ENCODE measurements around the gene OR52H1.
A peak's percentile ranks its signal among the peaks of the same experiment; 100 is the strongest.
"Not testable (repeated sequence)": the region's sequence is repeated elsewhere in the genome, so short reads cannot be mapped to it uniquely, and the experiment has no call there.

The OR52H1 gene

DNA sequence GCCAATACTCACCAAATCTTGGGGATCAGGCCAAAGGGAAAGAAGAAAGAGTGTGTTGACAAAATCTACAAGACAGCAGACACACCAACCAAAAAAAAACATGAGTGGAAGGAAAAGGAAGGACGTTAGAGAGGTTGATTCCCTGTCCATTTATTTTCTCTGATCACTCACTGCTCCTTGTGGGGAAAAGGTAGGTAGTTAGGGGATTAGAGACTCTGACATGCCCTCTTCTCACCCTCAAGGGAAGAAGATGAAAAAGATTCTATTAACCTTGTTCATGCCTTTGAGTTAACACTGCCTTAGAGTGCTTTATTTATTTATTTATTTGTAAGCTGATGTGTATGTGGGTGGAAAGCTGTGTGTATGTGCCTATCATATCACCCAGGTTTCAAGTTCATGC, at the start of gene OR52H1:
TSS of gene OR52H1 (minus strand) at position 101 of the 400 bp plus-strand sequence. CDS start 3,035 bp downstream, outside the sequence.
- Histone ChIP-seq H3K36me3 (ENCODE audit: control insufficient read depth in 5 of 5, insufficient read depth in 5 of 5, low read length in 5 of 5) (no peaks in the 10 kb centered on the region), H3K4me3 (ENCODE audit: low read depth in 1 of 5, low read length in 5 of 5) (no peak within 1 kb of the TSS), H3K27me3 (ENCODE audit: control insufficient read depth in 5 of 5, insufficient read depth in 4 of 5, low read length in 5 of 5) (no peaks in the 10 kb centered on the region), H3K9ac (ENCODE audit: low read length in 5 of 5) (no peak within 1 kb of the TSS), H3K27ac (ENCODE audit: low read depth, low read length) (no peak within 1 kb of the TSS), H3K9me3 (ENCODE audit: control insufficient read depth in 5 of 5, low read length in 5 of 5) (no peaks in the 10 kb centered on the region), H3K4me1 (ENCODE audit: control insufficient read depth in 5 of 5, insufficient read depth in 5 of 5, low read length in 5 of 5) (no peaks in the 10 kb centered on the region)

- Histone ChIP-seq H3K9ac (ENCODE audit: low read length in 5 of 5) (no peak overlapping the region), H3K27me3 (ENCODE audit: control insufficient read depth in 5 of 5, insufficient read depth in 4 of 5, low read length in 5 of 5) (no peaks in the 10 kb centered on the region), H3K27ac (ENCODE audit: low read depth, low read length) (no peak overlapping the region), H3K9me3 (ENCODE audit: control insufficient read depth in 5 of 5, low read length in 5 of 5) (no peaks in the 10 kb centered on the region), H3K36me3 (ENCODE audit: control insufficient read depth in 5 of 5, insufficient read depth in 5 of 5, low read length in 5 of 5) (no peaks in the 10 kb centered on the region), H3K4me1 (ENCODE audit: control insufficient read depth in 5 of 5, insufficient read depth in 5 of 5, low read length in 5 of 5) (peaks cover 0 to 41% (median 35%) of the 10 kb centered on the region in 5 donors), H3K4me3 (ENCODE audit: low read depth in 1 of 5, low read length in 5 of 5) (peak overlapping the region in 1 of 5 donors; percentile 50)
These were observed 49.6 kb upstream of the OR52H1 start for GRCh38 chr11:5597953-5598352.

DNA sequence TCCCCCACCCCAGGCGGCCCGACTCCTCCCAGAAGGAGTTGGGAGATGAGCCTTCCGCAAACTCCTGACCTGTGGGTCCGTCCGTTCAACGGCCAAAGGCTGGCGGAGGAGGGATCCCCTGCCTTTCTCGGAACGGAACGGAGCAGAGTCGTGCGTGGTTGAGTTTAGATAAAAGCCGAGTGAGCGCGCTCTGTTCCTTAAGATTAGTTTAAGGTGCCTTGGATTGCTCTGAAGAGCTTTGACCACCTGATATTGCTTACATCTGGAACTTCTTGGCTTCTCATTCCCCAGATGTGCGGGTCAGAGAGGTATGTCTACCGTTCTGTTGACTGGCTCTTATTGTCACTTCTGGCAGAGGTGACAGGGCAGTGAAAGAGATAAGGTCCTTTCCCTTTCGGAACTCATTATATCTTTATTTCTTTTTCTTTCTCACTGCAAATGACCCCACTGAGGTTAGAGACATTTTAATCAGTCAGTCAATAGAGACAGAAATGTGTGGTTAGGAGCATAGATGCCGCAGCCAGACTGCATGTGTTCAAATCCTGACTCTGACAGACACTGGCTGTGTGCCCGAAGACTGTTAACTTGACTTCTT, 48.4 kb upstream of the OR52H1 start, which contains the start of gene TRIM6:
TSS of gene TRIM6 (plus strand) at position 31 of the 595 bp plus-strand sequence. CDS start at position 292, 261 bp downstream.
- Histone ChIP-seq H3K4me1 (ENCODE audit: control insufficient read depth in 5 of 5, insufficient read depth in 5 of 5, low read length in 5 of 5) (peaks cover 0 to 39% (median 31%) of the 10 kb centered on the region in 5 donors), H3K9me3 (ENCODE audit: control insufficient read depth in 5 of 5, low read length in 5 of 5) (no peaks in the 10 kb centered on the region), H3K9ac (ENCODE audit: low read length in 5 of 5) (peak within 1 kb of the TSS; percentile 16 to 88 (median 79)), H3K27me3 (ENCODE audit: control insufficient read depth in 5 of 5, insufficient read depth in 4 of 5, low read length in 5 of 5) (no peaks in the 10 kb centered on the region), H3K4me3 (ENCODE audit: low read depth in 1 of 5, low read length in 5 of 5) (peak within 1 kb of the TSS; percentile 74 to 91 (median 78)), H3K27ac (ENCODE audit: low read depth, low read length) (peak within 1 kb of the TSS; percentile 66), H3K36me3 (ENCODE audit: control insufficient read depth in 5 of 5, insufficient read depth in 5 of 5, low read length in 5 of 5) (no peaks in the 10 kb centered on the region)

- H3K4me3 ChIP-seq (ENCODE audit: low read depth in 1 of 5, low read length in 5 of 5): no peak overlapping the region
These were observed 44.8 kb upstream of the OR52H1 start for GRCh38 chr11:5593146-5593545.

DNA sequence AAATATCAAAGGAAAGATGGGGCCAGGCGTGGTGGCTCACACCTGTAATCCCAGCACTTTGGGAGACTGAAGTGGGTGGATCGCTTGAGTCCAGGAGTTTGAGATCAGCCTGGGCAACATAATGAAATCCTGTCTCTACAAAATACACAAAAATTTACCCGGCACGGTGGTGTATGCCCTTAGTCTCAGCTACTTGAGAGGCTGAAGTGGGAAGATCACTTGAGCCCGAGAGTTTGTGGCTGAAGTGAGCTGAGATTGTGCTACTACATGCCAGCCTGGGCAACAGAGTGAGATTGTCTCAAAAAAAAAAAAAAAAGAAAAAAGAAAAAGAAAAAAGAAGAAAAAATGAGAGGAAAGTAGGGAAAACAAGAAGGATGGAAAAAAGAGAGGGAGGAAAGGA, 44.3 kb upstream of the OR52H1 start:
- Histone ChIP-seq H3K4me1 (ENCODE audit: control insufficient read depth in 5 of 5, insufficient read depth in 5 of 5, low read length in 5 of 5) (peaks cover 0 to 27% (median 19%) of the 10 kb centered on the region in 5 donors), H3K27ac (ENCODE audit: low read depth, low read length) (no peak overlapping the region), H3K9ac (ENCODE audit: low read length in 5 of 5) (no peak overlapping the region), H3K27me3 (ENCODE audit: control insufficient read depth in 5 of 5, insufficient read depth in 4 of 5, low read length in 5 of 5) (no peaks in the 10 kb centered on the region), H3K4me3 (ENCODE audit: low read depth in 1 of 5, low read length in 5 of 5) (no peak overlapping the region), H3K36me3 (ENCODE audit: control insufficient read depth in 5 of 5, insufficient read depth in 5 of 5, low read length in 5 of 5) (no peaks in the 10 kb centered on the region), H3K9me3 (ENCODE audit: control insufficient read depth in 5 of 5, low read length in 5 of 5) (no peaks in the 10 kb centered on the region)

More at GRCh38 chr11:5593146-5593545, 44.8 kb upstream of the OR52H1 start:
- Histone ChIP-seq H3K27me3 (ENCODE audit: control insufficient read depth in 5 of 5, insufficient read depth in 4 of 5, low read length in 5 of 5) (no peaks in the 10 kb centered on the region), H3K9me3 (ENCODE audit: control insufficient read depth in 5 of 5, low read length in 5 of 5) (no peaks in the 10 kb centered on the region), H3K36me3 (ENCODE audit: control insufficient read depth in 5 of 5, insufficient read depth in 5 of 5, low read length in 5 of 5) (no peaks in the 10 kb centered on the region), H3K4me1 (ENCODE audit: control insufficient read depth in 5 of 5, insufficient read depth in 5 of 5, low read length in 5 of 5) (peaks cover 0 to 33% (median 25%) of the 10 kb centered on the region in 5 donors), H3K27ac (ENCODE audit: low read depth, low read length) (no peak overlapping the region), H3K9ac (ENCODE audit: low read length in 5 of 5) (no peak overlapping the region)

- Histone ChIP-seq H3K4me3 (ENCODE audit: low read depth in 1 of 5, low read length in 5 of 5) (no peak overlapping the region), H3K4me1 (ENCODE audit: control insufficient read depth in 5 of 5, insufficient read depth in 5 of 5, low read length in 5 of 5) (peaks cover 0 to 17% (median 12%) of the 10 kb centered on the region in 5 donors), H3K36me3 (ENCODE audit: control insufficient read depth in 5 of 5, insufficient read depth in 5 of 5, low read length in 5 of 5) (no peaks in the 10 kb centered on the region), H3K9ac (ENCODE audit: low read length in 5 of 5) (no peak overlapping the region), H3K27me3 (ENCODE audit: control insufficient read depth in 5 of 5, insufficient read depth in 4 of 5, low read length in 5 of 5) (no peaks in the 10 kb centered on the region), H3K27ac (ENCODE audit: low read depth, low read length) (no peak overlapping the region), H3K9me3 (ENCODE audit: control insufficient read depth in 5 of 5, low read length in 5 of 5) (no peaks in the 10 kb centered on the region)
These were observed 43.3 kb upstream of the OR52H1 start for GRCh38 chr11:5591613-5592012.

DNA sequence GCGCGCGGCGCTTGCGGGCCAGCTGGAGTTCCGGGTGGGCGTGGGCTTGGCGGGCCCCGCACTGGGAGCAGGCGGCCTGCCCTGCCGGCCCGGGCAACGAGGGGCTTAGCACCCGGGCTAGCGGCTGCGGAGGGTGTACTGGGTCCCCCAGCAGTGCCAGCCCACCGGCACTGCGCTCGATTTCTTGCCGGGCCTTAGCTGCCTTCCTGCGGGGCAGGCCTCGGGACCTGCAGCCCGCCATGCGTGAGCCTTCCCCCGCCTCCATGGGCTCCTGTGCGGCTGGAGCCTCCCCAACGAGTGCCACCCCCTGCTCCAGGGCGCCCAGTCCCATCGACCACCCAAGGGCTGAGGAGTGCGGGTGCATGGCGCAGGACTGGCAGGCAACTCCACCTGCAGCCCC, 41.6 kb upstream of the OR52H1 start:
- not testable (repeated sequence) for H3K4me1 ChIP-seq (ENCODE audit: control insufficient read depth in 5 of 5, insufficient read depth in 5 of 5, low read length in 5 of 5); H3K27me3 ChIP-seq (ENCODE audit: control insufficient read depth in 5 of 5, insufficient read depth in 4 of 5, low read length in 5 of 5); H3K4me3 ChIP-seq (ENCODE audit: low read depth in 1 of 5, low read length in 5 of 5); H3K9ac ChIP-seq (ENCODE audit: low read length in 5 of 5); H3K9me3 ChIP-seq (ENCODE audit: control insufficient read depth in 5 of 5, low read length in 5 of 5); H3K27ac ChIP-seq (ENCODE audit: low read depth, low read length); H3K36me3 ChIP-seq (ENCODE audit: control insufficient read depth in 5 of 5, insufficient read depth in 5 of 5, low read length in 5 of 5)

DNA sequence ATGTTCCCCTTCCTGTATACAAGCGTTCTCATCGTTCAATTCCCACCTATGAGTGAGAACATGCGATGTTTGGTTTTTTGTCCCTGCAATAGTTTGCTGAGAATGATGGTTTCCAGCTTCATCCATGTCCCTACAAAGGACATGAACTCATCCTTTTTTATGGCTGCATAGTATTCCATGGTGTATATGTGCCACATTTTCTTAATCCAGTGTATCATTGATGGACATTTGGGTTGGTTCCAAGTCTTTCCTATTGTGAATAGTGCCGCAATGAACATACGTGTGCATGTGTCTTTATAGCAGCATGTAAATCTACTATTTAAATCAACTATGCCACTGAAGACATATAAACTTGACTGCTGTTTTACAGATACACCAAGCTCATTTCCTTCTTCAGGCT, 36.1 kb upstream of the OR52H1 start:
- not testable (repeated sequence) for H3K4me1 ChIP-seq (ENCODE audit: control insufficient read depth in 5 of 5, insufficient read depth in 5 of 5, low read length in 5 of 5); H3K9me3 ChIP-seq (ENCODE audit: control insufficient read depth in 5 of 5, low read length in 5 of 5); H3K9ac ChIP-seq (ENCODE audit: low read length in 5 of 5); H3K4me3 ChIP-seq (ENCODE audit: low read depth in 1 of 5, low read length in 5 of 5); H3K27me3 ChIP-seq (ENCODE audit: control insufficient read depth in 5 of 5, insufficient read depth in 4 of 5, low read length in 5 of 5); H3K27ac ChIP-seq (ENCODE audit: low read depth, low read length); H3K36me3 ChIP-seq (ENCODE audit: control insufficient read depth in 5 of 5, insufficient read depth in 5 of 5, low read length in 5 of 5)

- no peaks in the 10 kb centered on the region for H3K36me3 ChIP-seq (ENCODE audit: control insufficient read depth in 5 of 5, insufficient read depth in 5 of 5, low read length in 5 of 5)
- H3K27ac ChIP-seq (ENCODE audit: low read depth, low read length): no peak overlapping the region
- H3K4me3 ChIP-seq (ENCODE audit: low read depth in 1 of 5, low read length in 5 of 5): no peak overlapping the region
- no peak overlapping the region for H3K9ac ChIP-seq (ENCODE audit: low read length in 5 of 5)
- peaks cover 0 to 2% (median 0%) of the 10 kb centered on the region in 5 donors for H3K9me3 ChIP-seq (ENCODE audit: control insufficient read depth in 5 of 5, low read length in 5 of 5)
- H3K4me1 ChIP-seq (ENCODE audit: control insufficient read depth in 5 of 5, insufficient read depth in 5 of 5, low read length in 5 of 5): no peaks in the 10 kb centered on the region
- H3K27me3 ChIP-seq (ENCODE audit: control insufficient read depth in 5 of 5, insufficient read depth in 4 of 5, low read length in 5 of 5): no peaks in the 10 kb centered on the region
These were observed 32.7 kb upstream of the OR52H1 start for GRCh38 chr11:5581014-5581413.

- Histone ChIP-seq H3K27ac (ENCODE audit: low read depth, low read length) (no peak within 1 kb of the TSS), H3K9ac (ENCODE audit: low read length in 5 of 5) (no peak within 1 kb of the TSS), H3K9me3 (ENCODE audit: control insufficient read depth in 5 of 5, low read length in 5 of 5) (peaks cover 0 to 2% (median 0%) of the 10 kb centered on the region in 5 donors), H3K27me3 (ENCODE audit: control insufficient read depth in 5 of 5, insufficient read depth in 4 of 5, low read length in 5 of 5) (no peaks in the 10 kb centered on the region), H3K4me1 (ENCODE audit: control insufficient read depth in 5 of 5, insufficient read depth in 5 of 5, low read length in 5 of 5) (no peaks in the 10 kb centered on the region), H3K36me3 (ENCODE audit: control insufficient read depth in 5 of 5, insufficient read depth in 5 of 5, low read length in 5 of 5) (no peaks in the 10 kb centered on the region), H3K4me3 (ENCODE audit: low read depth in 1 of 5, low read length in 5 of 5) (no peak within 1 kb of the TSS)
These were observed 32.2 kb upstream of the OR52H1 start, which contains the start of gene OR52B6 for GRCh38 chr11:5580577-5580976. Gene OR52B6, plus strand, starts transcription at chr11:5580877. Its CDS starts 0 bp downstream, at chr11:5580877.
